H9 (cell line): ENCODE measurements around the gene DCTN2. TPM values are rescaled to one million over a fixed set of nuclear protein-coding genes. Genes with fewer than 3 reads are reported as not detected.

ENCODE experiments used
- DNase-seq: peaks from one replicate; pipeline ENCODE4 v3.0.0-alpha.2; 2017
- H2AFZ ChIP-seq: one replicate; pipeline ENCODE4 v1.6.1; 2013; ENCODE audit warnings: mild to moderate bottlenecking, low read length, control low read depth, moderate library complexity
- H2AK5ac ChIP-seq: 2 replicates; pipeline ENCODE4 v1.6.1; 2013; ENCODE audit warnings: low read length, control low read depth, mixed read lengths; ENCODE audit not compliant: insufficient read length
- H2BK120ac ChIP-seq: one replicate; pipeline ENCODE4 v1.6.1; 2013; ENCODE audit warnings: low read depth, mild to moderate bottlenecking, low read length, control low read depth, inconsistent platforms; ENCODE audit not compliant: poor library complexity, severe bottlenecking
- H2BK12ac ChIP-seq: 2 replicates; pipeline ENCODE4 v1.6.1; 2013; ENCODE audit warnings: low read length, control low read depth, mixed read lengths, low read depth; ENCODE audit not compliant: insufficient read length
- H2BK15ac ChIP-seq: 2 replicates; pipeline ENCODE4 v1.6.1; 2013; ENCODE audit warnings: low read depth, low read length, control low read depth
- H2BK20ac ChIP-seq: one replicate; pipeline ENCODE4 v1.6.1; 2013; ENCODE audit warnings: low read depth, mild to moderate bottlenecking, low read length, control low read depth, inconsistent platforms; ENCODE audit not compliant: poor library complexity, severe bottlenecking
- H2BK5ac ChIP-seq: 2 replicates; pipeline ENCODE4 v1.6.1; 2013; ENCODE audit warnings: low read length, control low read depth, mixed read lengths; ENCODE audit not compliant: insufficient read length
- H3K14ac ChIP-seq: 2 replicates; pipeline ENCODE4 v1.6.1; 2013; ENCODE audit warnings: low read length, control low read depth; ENCODE audit not compliant: insufficient read depth
- H3K18ac ChIP-seq: 2 replicates; pipeline ENCODE4 v1.6.1; 2013; ENCODE audit warnings: low read depth, mild to moderate bottlenecking, mixed read lengths, low read length, control low read depth; ENCODE audit not compliant: insufficient read length
- H3K23ac ChIP-seq: 2 replicates; pipeline ENCODE4 v1.6.1; 2013; ENCODE audit warnings: low read length, control low read depth, mixed read lengths, low read depth; ENCODE audit not compliant: insufficient read length
- H3K23me2 ChIP-seq: 2 replicates; pipeline ENCODE4 v1.6.1; 2013; ENCODE audit warnings: low read depth, mild to moderate bottlenecking, mixed read lengths, low read length, control low read depth; ENCODE audit not compliant: insufficient read length, poor library complexity, severe bottlenecking
- H3K27ac ChIP-seq: 2 replicates; pipeline ENCODE4 v1.5.1; 2013; ENCODE audit warnings: low read length, control low read depth, mixed read lengths, low read depth; ENCODE audit not compliant: insufficient read length
- H3K27me3 ChIP-seq: 2 replicates; pipeline ENCODE4 v1.6.1; 2013; ENCODE audit warnings: low read length, control low read depth, inconsistent platforms; ENCODE audit not compliant: insufficient read depth
- H3K4ac ChIP-seq: 2 replicates; pipeline ENCODE4 v1.6.1; 2013; ENCODE audit warnings: low read depth, mild to moderate bottlenecking, control low read depth, inconsistent platforms, low read length, moderate library complexity
- H3K4me1 ChIP-seq: 2 replicates; pipeline ENCODE4 v1.6.1; 2013; ENCODE audit warnings: low read length, control low read depth, inconsistent platforms; ENCODE audit not compliant: insufficient read depth
- H3K4me2 ChIP-seq: 2 replicates; pipeline ENCODE4 v1.6.1; 2013; ENCODE audit warnings: low read length, control low read depth, mixed read lengths; ENCODE audit not compliant: insufficient read length, insufficient read depth
- H3K56ac ChIP-seq: 2 replicates; pipeline ENCODE4 v1.6.1; 2013; ENCODE audit warnings: low read depth, mild to moderate bottlenecking, mixed read lengths, low read length, control low read depth; ENCODE audit not compliant: insufficient read length
- H3K79me1 ChIP-seq: 2 replicates; pipeline ENCODE4 v1.6.1; 2013; ENCODE audit warnings: low read depth, mild to moderate bottlenecking, moderate library complexity, low read length, control low read depth, inconsistent platforms; ENCODE audit not compliant: insufficient read depth, poor library complexity, severe bottlenecking
- H3K79me2 ChIP-seq: 2 replicates; pipeline ENCODE4 v1.6.1; 2013; ENCODE audit warnings: low read length, control low read depth, inconsistent platforms; ENCODE audit not compliant: insufficient read depth
- H3K9ac ChIP-seq: 2 replicates; pipeline ENCODE4 v1.6.1; 2013; ENCODE audit warnings: low read length, control low read depth, mixed read lengths; ENCODE audit not compliant: insufficient read length; ENCODE audit errors: extremely low read depth
- H3K9me3 ChIP-seq: one replicate; pipeline ENCODE4 v1.6.1; 2013; ENCODE audit warnings: low read depth, low read length, inconsistent platforms; ENCODE audit not compliant: control insufficient read depth
- H3T11ph ChIP-seq: one replicate; pipeline ENCODE4 v1.6.1; 2013; ENCODE audit warnings: mild to moderate bottlenecking, low read length, control low read depth, inconsistent platforms
- H4K20me1 ChIP-seq: one replicate; pipeline ENCODE4 v1.6.1; 2013; ENCODE audit not compliant: control insufficient read depth, insufficient read length, insufficient read depth
- H4K5ac ChIP-seq: 2 replicates; pipeline ENCODE4 v1.6.1; 2013; ENCODE audit warnings: low read depth, mild to moderate bottlenecking, mixed read lengths, low read length, control low read depth; ENCODE audit not compliant: insufficient read length
- H4K8ac ChIP-seq: replicated peaks from 2 replicates; pipeline ENCODE4 v1.6.1; 2013; ENCODE audit warnings: low read length, control low read depth, mixed read lengths, low read depth; ENCODE audit not compliant: insufficient read length
- H4K91ac ChIP-seq: 2 replicates; pipeline ENCODE4 v1.6.1; 2013; ENCODE audit warnings: low read depth, mild to moderate bottlenecking, moderate library complexity, mixed read lengths, low read length, control low read depth; ENCODE audit not compliant: insufficient read length
- H3K27ac Mint-ChIP-seq, 3 experiments: 2 replicates in 2 of 3; 3 replicates in 1 of 3; pipeline ENCODE4 v1.8.0; 2020 to 2021; ENCODE audit warnings: mixed read lengths in 3 of 3, mild to moderate bottlenecking in 1 of 3, moderate library complexity in 1 of 3
- H3K27me3 Mint-ChIP-seq: 2 replicates; pipeline ENCODE4 v1.8.0; 2021; ENCODE audit warnings: low read depth, mild to moderate bottlenecking, moderate library complexity, mixed read lengths
- H3K36me3 Mint-ChIP-seq, 3 experiments: 2 replicates in 2 of 3; 3 replicates in 1 of 3; pipeline ENCODE4 v1.8.0; 2020 to 2021; ENCODE audit warnings: low read depth in 3 of 3, mixed read lengths in 3 of 3; ENCODE audit not compliant: insufficient read depth in 1 of 3
- H3K4me1 Mint-ChIP-seq, 2 experiments: 2 replicates each; pipeline ENCODE4 v1.8.0; 2020; ENCODE audit warnings: mixed read lengths in 2 of 2
- H3K4me3 Mint-ChIP-seq, 2 experiments: 2 replicates in 1 of 2; 3 replicates in 1 of 2; pipeline ENCODE4 v1.8.0; 2020 to 2021; ENCODE audit warnings: mild to moderate bottlenecking in 2 of 2, mixed read lengths in 2 of 2, moderate library complexity in 1 of 2
- H3K9me3 Mint-ChIP-seq, 2 experiments: 2 replicates in 1 of 2; 3 replicates in 1 of 2; pipeline ENCODE4 v1.8.0; 2020; ENCODE audit warnings: mild to moderate bottlenecking in 2 of 2, mixed read lengths in 2 of 2, moderate library complexity in 1 of 2
- WGBS: extraction: QIAGEN DNeasy Blood & Tissue Kit; methylation state at CpG from one replicate; pipeline ENCODE4 v1.1.7; 2013; ENCODE audit warnings: missing lambda C conversion rate, low lambda C conversion rate, mixed read lengths; ENCODE audit not compliant: insufficient read length; ENCODE audit errors: extremely low coverage; 5-methylcytosine and 5-hydroxymethylcytosine counted together
- total RNA-seq: library from RNA; stranded (reverse); gene quantifications from 2 replicates; pipeline ENCODE4 v1.2.1, GENCODE V29; 2021
- TF ChIP-seq, protein P1 (sequence below): fragments of 200-600 bp; sonication (generic); conservative IDR thresholded peaks from 3 replicates; pipeline ENCODE4 v1.8.0; 2021; ENCODE audit warnings: antibody characterized with exemption, mild to moderate bottlenecking

Gene DCTN2
- total RNA-seq, 1 experiment from 2014 or later, result 97.7 TPM

DNA sequence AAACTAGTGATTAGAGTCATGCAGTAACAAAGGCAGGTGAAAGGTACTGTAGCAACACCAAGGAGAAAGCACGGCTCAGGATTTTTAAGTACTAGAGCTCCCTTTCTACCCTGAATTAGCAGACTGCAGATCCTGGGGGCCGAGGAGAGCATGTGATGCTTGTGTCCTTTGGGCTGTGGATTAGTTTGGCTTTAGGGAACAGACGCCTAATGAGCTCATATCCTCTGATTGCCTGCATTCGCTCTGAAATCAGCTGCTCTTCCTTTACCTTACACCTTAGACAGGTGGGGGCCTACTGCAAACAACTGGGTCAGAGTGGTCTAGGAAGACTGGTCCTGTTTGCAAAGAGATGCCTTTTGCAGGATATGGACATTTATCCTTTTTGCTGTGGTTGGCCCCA is 46.2 kb upstream of the DCTN2 start:
- Histone ChIP-seq H2AFZ (no peak overlapping the region), H3K79me2 (peaks cover 3% of the 10 kb centered on the region; the same call in 1 of the 2 replicates), H3K23me2 (peaks cover 16% of the 10 kb centered on the region), H3K18ac (no peak overlapping the region), H4K91ac (no peak overlapping the region), H3K4me2 (no peak overlapping the region), H4K5ac (no peak overlapping the region), H3K4ac (no peak overlapping the region), H3K27me3 (no peaks in the 10 kb centered on the region), H3K4me1 (peaks cover 5% of the 10 kb centered on the region; the same call in 1 of the 2 replicates), H2BK5ac (no peak overlapping the region), H2BK15ac (no peak overlapping the region), H4K20me1 (no peaks in the 10 kb centered on the region), H3K9ac (no peak overlapping the region), H2BK20ac (no peak overlapping the region), H3K27ac (no peak overlapping the region), H3K56ac (no peak overlapping the region), H3K9me3 (no peaks in the 10 kb centered on the region), H3K79me1 (peaks cover 8% of the 10 kb centered on the region), H2BK12ac (no peak overlapping the region), H2BK120ac (no peak overlapping the region), H3T11ph (no peak overlapping the region), H3K23ac (no peak overlapping the region), H4K8ac (no peak overlapping the region), H2AK5ac (no peak overlapping the region), H3K14ac (no peak overlapping the region)
- no peak for DNase-seq
- no CpG with 5 or more reads among the region's 4 CpGs for WGBS
- no peaks in the 10 kb centered on the region for H3K9me3 Mint-ChIP-seq
- peaks cover 4 to 30% (median 14%) of the 10 kb centered on the region in 3 experiments; a peak in 6 of 7 replicates for H3K36me3 Mint-ChIP-seq
- H3K27me3 Mint-ChIP-seq, result no peaks in the 10 kb centered on the region
- no peak overlapping the region for H3K27ac Mint-ChIP-seq
- H3K4me3 Mint-ChIP-seq, result no peak overlapping the region; a peak in 1 of 5 replicates
- H3K4me1 Mint-ChIP-seq, result peaks cover 15 to 20% of the 10 kb centered on the region in 2 experiments
- TF ChIP-seq, protein P1, sequence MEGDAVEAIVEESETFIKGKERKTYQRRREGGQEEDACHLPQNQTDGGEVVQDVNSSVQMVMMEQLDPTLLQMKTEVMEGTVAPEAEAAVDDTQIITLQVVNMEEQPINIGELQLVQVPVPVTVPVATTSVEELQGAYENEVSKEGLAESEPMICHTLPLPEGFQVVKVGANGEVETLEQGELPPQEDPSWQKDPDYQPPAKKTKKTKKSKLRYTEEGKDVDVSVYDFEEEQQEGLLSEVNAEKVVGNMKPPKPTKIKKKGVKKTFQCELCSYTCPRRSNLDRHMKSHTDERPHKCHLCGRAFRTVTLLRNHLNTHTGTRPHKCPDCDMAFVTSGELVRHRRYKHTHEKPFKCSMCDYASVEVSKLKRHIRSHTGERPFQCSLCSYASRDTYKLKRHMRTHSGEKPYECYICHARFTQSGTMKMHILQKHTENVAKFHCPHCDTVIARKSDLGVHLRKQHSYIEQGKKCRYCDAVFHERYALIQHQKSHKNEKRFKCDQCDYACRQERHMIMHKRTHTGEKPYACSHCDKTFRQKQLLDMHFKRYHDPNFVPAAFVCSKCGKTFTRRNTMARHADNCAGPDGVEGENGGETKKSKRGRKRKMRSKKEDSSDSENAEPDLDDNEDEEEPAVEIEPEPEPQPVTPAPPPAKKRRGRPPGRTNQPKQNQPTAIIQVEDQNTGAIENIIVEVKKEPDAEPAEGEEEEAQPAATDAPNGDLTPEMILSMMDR, result no peak
